Choroid plexus epithelial cell (primary cell): ENCODE data around the gene ST3GAL3.

ENCODE experiments used
- DNase-seq: peaks from one replicate; pipeline ENCODE4 v3.0.0-alpha.2; 2010; ENCODE audit warnings: low read depth
- H3K4me3 ChIP-seq: 2 replicates; pipeline ENCODE4 v1.5.1; 2011; ENCODE audit warnings: low read depth, mild to moderate bottlenecking, control low read depth, low read length, moderate library complexity
- TF ChIP-seq, protein P1 (sequence below): conservative IDR thresholded peaks from 2 replicates; pipeline ENCODE4 v1.5.1; 2011; ENCODE audit warnings: low read depth, mild to moderate bottlenecking, control low read depth, inconsistent platforms, low read length, moderate library complexity

The ST3GAL3 gene

DNA sequence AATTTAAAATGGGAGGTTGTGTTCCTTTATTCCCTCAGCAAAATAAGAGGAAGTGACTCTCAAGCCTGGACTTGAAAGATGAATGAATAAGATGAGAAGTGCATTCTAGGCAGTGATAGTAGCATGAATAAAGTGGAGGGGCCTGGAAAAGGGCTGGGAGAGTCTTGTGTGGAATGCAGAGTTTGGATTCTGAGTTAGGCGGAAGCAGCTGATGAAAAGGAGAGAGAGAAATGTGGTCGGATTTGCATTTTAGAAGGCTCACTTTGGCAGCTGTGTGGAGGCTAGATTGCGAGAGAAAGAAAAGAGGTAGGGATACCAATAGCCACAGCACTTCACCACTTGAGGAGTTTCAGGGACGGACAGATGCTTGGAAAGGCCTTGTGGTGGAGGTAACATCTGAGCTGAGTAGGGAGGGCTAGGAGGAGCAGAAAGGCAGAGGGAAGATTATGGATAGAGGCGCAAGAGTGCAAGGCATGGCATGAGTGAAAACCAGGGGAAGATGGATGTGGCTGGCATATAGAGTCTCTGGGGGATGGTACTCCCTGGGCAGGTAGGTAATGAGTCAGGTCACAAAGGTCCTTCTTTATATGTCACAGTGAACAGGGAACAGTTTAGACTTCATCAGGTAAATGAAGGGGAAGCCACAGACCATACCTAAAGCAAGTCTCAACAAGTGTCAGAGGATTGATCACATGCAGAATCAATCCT, 59.6 kb downstream of the ST3GAL3 start:
- H3K4me3 ChIP-seq = no peak overlapping the region
- TF ChIP-seq, protein P1, sequence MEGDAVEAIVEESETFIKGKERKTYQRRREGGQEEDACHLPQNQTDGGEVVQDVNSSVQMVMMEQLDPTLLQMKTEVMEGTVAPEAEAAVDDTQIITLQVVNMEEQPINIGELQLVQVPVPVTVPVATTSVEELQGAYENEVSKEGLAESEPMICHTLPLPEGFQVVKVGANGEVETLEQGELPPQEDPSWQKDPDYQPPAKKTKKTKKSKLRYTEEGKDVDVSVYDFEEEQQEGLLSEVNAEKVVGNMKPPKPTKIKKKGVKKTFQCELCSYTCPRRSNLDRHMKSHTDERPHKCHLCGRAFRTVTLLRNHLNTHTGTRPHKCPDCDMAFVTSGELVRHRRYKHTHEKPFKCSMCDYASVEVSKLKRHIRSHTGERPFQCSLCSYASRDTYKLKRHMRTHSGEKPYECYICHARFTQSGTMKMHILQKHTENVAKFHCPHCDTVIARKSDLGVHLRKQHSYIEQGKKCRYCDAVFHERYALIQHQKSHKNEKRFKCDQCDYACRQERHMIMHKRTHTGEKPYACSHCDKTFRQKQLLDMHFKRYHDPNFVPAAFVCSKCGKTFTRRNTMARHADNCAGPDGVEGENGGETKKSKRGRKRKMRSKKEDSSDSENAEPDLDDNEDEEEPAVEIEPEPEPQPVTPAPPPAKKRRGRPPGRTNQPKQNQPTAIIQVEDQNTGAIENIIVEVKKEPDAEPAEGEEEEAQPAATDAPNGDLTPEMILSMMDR = no peak
- no peak for DNase-seq

DNA sequence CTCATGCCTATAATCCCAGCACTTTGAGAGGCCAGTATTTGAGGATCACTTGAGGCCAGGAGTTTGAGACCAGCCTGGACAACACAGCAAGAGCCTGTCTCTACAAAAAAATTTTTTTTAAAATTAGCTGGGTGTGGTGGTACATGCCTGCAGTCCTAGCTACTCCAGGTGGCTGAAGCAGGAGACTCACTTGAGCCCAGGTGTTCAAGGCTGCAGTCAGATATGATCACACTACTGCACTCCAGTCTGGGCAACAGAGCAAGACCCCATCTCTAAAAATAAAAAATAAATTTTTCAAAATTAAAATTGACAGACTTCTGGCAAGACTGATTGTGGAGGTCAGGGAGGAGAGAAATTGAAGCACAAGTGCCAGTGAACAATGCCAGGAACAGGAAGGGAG, 60.8 kb downstream of the ST3GAL3 start:
- H3K4me3 ChIP-seq = no peak overlapping the region
- TF ChIP-seq, protein P1 = no peak
- no peak for DNase-seq

DNA sequence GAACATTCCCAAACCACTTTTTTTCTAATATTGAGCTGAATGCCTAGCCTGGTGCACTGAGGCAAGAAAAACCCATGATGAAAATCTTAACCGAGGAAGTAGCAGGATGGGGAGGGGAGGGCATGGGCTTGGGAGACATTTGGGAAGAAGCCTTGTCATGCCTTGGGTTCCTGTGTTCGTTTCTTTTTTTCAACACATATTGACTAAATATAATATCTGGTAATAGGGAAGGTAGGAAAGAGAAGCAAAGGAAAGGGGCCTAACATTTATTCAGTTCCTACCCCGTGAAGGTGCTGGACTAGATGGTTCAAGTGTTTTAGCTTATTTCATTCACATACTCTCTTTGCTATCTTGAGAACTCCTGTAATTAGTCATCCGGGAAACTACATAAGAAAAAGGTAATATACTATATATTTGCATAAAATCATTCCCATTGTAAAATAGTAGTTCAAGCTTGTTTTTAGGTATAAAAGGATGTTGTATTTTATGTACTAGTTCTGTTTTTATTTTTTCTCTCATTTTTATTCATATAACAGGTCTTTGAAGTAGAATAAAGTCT, 62.1 kb downstream of the ST3GAL3 start:
- TF ChIP-seq, protein P1 = no peak
- H3K4me3 ChIP-seq = no peak overlapping the region

DNA sequence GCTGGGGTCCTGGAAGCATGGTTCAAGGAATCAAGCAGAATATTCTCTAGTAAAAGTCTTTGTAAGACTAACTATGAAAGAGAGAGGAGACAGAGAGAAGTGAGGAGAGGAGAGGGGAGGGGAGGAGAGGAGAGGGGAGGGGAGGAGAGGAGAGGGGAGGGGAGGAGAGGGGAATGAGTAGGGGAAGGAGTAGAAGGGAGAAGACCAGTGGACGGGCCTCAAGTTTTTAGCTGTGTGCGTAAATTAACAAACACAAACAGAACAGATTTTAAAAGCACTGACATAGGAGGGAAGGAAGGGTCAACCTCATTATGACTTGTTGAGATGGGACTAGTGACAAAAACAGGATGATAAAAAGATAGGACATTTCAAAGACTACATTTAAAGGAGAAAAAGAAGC, 62.8 kb downstream of the ST3GAL3 start:
- no peak for DNase-seq
- no peak overlapping the region for H3K4me3 ChIP-seq
- TF ChIP-seq, protein P1 = no peak

More for the DNA sequence above, 62.1 kb downstream of the ST3GAL3 start:
- DNase-seq = no peak

DNA sequence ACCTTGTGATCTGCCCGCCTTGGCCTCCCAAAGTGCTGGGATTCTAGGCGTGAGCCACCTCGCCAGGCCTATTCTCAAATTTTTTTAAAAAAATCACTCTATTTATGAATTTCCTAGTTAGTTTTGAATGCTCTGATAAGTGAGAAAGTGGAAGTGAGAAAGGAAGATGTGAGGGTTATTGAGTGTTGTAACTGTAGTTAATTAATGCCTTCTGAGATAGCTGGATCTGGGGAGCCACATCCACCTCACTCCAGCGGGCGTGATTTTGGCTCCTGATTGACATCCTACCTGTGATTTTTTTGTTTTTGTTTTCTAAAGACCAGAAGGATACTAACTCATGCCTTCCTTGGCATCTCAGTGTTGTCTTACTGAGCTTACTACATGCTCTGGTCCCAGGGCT, 65.6 kb downstream of the ST3GAL3 start:
- TF ChIP-seq, protein P1 = no peak

DNA sequence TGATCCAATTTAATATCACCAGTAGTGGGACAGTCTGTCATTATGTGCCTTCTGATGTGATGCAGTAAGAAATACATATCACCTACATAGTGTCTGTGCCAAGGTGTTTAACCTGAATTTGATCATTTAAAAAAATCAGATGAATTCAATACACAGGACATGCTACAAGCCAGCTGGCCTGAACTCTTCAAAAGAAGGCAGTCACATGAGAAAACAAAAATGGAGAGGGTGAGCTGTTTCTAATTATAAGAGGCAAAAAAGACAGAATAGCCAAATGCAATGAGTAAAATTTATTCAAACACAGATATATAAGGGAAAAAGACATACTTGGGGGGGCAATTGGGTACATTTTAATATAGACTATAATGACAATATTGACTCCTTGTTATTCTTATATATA, 66.5 kb downstream of the ST3GAL3 start:
- TF ChIP-seq, protein P1 = no peak
- no peak for DNase-seq
- H3K4me3 ChIP-seq = no peak overlapping the region

More for the DNA sequence above, 65.6 kb downstream of the ST3GAL3 start:
- no peak overlapping the region for H3K4me3 ChIP-seq
- DNase-seq = no peak

DNA sequence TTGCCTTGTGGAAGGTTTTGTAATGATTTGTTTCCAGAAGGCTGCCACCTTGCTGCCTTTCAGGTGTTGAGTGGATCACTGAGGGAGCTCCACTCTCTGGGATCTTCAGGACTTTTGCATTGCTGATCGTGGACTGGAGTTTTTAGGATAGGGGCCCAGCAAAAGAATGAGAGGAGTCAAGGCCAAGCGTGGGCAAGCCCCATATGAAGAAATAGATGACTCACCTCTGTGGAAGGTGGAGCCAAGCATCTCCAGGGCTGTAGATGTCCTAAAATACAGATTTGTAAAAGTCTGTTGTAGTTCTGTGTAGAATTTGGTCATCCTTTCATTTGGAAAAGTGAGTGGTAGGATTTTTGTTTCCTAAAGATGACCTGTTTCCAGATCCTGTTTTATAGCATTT, 67.0 kb downstream of the ST3GAL3 start:
- DNase-seq = peak; percentile 71

More for the DNA sequence above, 67.0 kb downstream of the ST3GAL3 start:
- TF ChIP-seq, protein P1 = peak; percentile 7
- no peak overlapping the region for H3K4me3 ChIP-seq
